Measurements from ENCODE around the gene EEFSEC.

Gene EEFSEC

DNA sequence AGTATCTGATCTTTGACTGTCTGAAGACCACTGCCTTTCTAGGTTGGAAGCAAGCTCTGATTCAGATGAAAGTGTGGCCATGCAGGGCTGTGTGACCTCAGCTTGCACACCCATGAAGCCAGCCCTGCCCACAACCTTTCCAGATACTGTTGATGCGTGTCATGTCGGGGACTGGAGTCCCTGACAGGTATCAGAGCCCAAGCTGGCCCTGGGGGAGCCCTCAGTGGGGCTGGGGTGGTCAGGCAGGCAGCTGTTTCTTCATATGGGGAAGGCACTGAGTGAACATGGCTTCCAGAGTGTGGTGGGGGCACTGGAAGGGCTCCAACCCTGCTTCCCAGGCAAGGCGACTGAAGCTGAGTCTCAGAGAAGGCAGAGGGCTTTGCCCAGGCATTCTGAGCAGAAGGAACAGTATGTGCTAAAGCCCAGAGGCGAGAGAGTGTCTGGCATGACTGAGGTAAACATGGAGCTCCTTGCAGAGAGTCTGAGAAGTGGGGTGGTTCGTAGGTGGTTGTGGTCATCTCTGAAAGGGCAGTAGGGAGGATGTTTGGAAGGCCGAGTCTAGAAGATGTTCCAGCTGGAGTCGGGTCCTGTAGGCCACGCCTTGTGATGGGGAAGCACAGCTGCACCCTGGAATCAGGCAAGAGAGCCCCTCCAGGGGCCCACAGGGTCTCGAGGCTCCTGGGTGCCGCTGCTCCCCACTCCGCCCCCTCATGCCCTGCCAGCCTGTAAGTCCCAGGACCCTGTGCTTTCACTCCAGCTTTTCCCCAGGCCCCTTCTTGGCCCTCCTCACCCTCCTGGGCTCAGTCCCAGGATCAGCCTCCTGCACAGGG lies 122.2 kb downstream of the EEFSEC start:
- no peak for DNase-seq (ENCODE audit: low read depth)
- H3K4me3 ChIP-seq (ENCODE audit: control insufficient read depth, low read depth, low read length) = no peak overlapping the region
- TF ChIP-seq CTCF (IDR thresholded peaks at IDR 0.05; ENCODE audit: control insufficient read depth, insufficient read depth, low read depth, low read length, missing control alignments) = no peak

GRCh38 chr3:128276146-128276435 lies 122.8 kb downstream of the EEFSEC start:
- TF ChIP-seq CTCF (IDR thresholded peaks at IDR 0.05; ENCODE audit: control insufficient read depth, insufficient read depth, low read depth, low read length, missing control alignments) = no peak
- H3K4me3 ChIP-seq (ENCODE audit: control insufficient read depth, low read depth, low read length) = no peak overlapping the region
- DNase-seq (ENCODE audit: low read depth) = no peak

GRCh38 chr3:128276577-128277183 lies 123.4 kb downstream of the EEFSEC start:
- no peak for TF ChIP-seq CTCF (IDR thresholded peaks at IDR 0.05; ENCODE audit: control insufficient read depth, insufficient read depth, low read depth, low read length, missing control alignments)
- DNase-seq (ENCODE audit: low read depth) = no peak

GRCh38 chr3:128277378-128278069 lies 124.2 kb downstream of the EEFSEC start:
- DNase-seq (ENCODE audit: low read depth) = no peak
- TF ChIP-seq CTCF (IDR thresholded peaks at IDR 0.05; ENCODE audit: control insufficient read depth, insufficient read depth, low read depth, low read length, missing control alignments) = no peak
- H3K4me3 ChIP-seq (ENCODE audit: control insufficient read depth, low read depth, low read length) = no peak overlapping the region

More at GRCh38 chr3:128276577-128277183, 123.4 kb downstream of the EEFSEC start:
- no peak overlapping the region for H3K4me3 ChIP-seq (ENCODE audit: control insufficient read depth, low read depth, low read length)

GRCh38 chr3:128278130-128278529 lies 124.8 kb downstream of the EEFSEC start:
- no peak for TF ChIP-seq CTCF (IDR thresholded peaks at IDR 0.05; ENCODE audit: control insufficient read depth, insufficient read depth, low read depth, low read length, missing control alignments)
- DNase-seq (ENCODE audit: low read depth) = no peak
- H3K4me3 ChIP-seq (ENCODE audit: control insufficient read depth, low read depth, low read length) = no peak overlapping the region

DNA sequence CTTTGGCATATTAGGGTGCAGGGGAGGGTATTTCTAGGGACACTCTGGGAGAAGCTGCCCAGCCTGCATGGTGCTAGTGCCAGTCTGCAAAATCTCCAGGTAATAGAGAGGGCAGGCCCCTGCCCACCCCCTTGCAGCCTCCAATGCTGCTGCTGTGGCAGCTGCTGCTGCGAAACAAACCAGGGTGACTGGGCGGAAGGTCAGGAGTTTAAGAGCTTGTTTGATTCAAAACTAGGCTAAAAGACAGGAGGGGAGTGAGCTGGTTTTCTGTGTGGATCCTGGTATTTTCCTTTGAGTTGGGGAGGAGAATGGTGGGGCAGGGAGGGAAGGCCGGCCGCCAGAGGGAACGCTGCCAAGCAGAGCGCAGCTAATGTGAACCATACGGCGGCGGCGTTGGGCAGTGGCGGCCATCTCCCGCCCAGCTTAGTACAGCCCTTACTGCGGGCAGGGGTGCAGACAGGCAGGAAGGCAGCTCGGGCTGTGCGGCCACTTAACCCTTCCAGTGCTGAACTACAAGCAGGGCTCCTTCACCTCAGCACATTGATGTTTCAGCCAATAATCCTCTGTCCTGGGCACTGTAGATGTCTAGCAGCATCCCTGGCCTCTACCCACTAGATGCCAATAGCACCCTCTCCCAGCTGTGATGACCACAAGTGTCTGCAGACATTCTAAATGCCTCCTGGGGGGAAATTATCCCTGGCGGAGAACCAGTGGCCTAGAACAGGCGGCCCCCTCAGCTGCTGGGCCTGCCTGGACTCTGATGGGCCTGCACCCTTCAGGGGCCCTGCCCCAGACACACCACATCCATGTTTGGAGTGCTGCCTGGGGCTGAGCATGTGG lies 125.7 kb downstream of the EEFSEC start:
- no peak overlapping the region for H3K4me3 ChIP-seq (ENCODE audit: control insufficient read depth, low read depth, low read length)
- peak; percentile 6 for TF ChIP-seq CTCF (IDR thresholded peaks at IDR 0.05; ENCODE audit: control insufficient read depth, insufficient read depth, low read depth, low read length, missing control alignments)
- peak; percentile 60 for DNase-seq (ENCODE audit: low read depth)

All from AG09309 (cell line).